Astrocyte (in vitro differentiated cells and primary cell): Measurements from ENCODE around the gene CPA5.

Source experiments
- EZH2 ChIP-seq: IDR thresholded peaks from 2 replicates; pipeline ENCODE4 v1.6.1; 2012; ENCODE audit warnings: mild to moderate bottlenecking, low read length, inconsistent platforms; ENCODE audit not compliant: insufficient read depth
- TF ChIP-seq, protein P1 (sequence below): IDR thresholded peaks from 2 replicates; pipeline ENCODE4 v1.5.1; 2011; ENCODE audit warnings: low read depth, mild to moderate bottlenecking, inconsistent platforms, low read length, moderate library complexity; ENCODE audit not compliant: insufficient read depth

GRCh38 chr7:130369110-130369711 lies 24.6 kb downstream of the CPA5 start:
- TF ChIP-seq, protein P1, sequence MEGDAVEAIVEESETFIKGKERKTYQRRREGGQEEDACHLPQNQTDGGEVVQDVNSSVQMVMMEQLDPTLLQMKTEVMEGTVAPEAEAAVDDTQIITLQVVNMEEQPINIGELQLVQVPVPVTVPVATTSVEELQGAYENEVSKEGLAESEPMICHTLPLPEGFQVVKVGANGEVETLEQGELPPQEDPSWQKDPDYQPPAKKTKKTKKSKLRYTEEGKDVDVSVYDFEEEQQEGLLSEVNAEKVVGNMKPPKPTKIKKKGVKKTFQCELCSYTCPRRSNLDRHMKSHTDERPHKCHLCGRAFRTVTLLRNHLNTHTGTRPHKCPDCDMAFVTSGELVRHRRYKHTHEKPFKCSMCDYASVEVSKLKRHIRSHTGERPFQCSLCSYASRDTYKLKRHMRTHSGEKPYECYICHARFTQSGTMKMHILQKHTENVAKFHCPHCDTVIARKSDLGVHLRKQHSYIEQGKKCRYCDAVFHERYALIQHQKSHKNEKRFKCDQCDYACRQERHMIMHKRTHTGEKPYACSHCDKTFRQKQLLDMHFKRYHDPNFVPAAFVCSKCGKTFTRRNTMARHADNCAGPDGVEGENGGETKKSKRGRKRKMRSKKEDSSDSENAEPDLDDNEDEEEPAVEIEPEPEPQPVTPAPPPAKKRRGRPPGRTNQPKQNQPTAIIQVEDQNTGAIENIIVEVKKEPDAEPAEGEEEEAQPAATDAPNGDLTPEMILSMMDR, result no peak
- TF ChIP-seq EZH2, result no peak
